HG02623 (cell line): Measurements from ENCODE around the gene OR7A5.
"Not testable (repeated sequence)": the region's sequence is repeated elsewhere in the genome, so short reads cannot be mapped to it uniquely, and the experiment has no call there.

Source experiments
- ATAC-seq: cut with Tn5 transposase; IDR thresholded peaks from one replicate; pipeline ENCODE4 v1.9.1; 2021; ENCODE audit warnings: moderate library complexity; ENCODE audit not compliant: unreplicated experiment

The OR7A5 gene

GRCh38 chr19:14835011-14835410, at the start of gene OR7A5, which contains the start of gene OR7C1:
OR7A5 (minus strand) TSS chr19:14835185; CDS start chr19:14828241, 6,944 bp downstream.
OR7C1 (minus strand) TSS chr19:14835185; CDS start chr19:14800136, 35,049 bp downstream.
- ATAC-seq: no peak

- ATAC-seq: no peak
These were observed 36.7 kb upstream of the OR7A5 start for GRCh38 chr19:14871619-14872230.

- no peak for ATAC-seq
These were observed 33.5 kb upstream of the OR7A5 start for GRCh38 chr19:14868497-14868896.

- ATAC-seq: no peak
These were observed 13.8 kb upstream of the OR7A5 start, which contains the start of gene OR7A10 for GRCh38 chr19:14848822-14849221. OR7A10 (minus strand) TSS chr19:14848922; CDS start chr19:14841877, 7,045 bp downstream.

GRCh38 chr19:14843578-14843977, 8.6 kb upstream of the OR7A5 start:
- ATAC-seq: no peak

GRCh38 chr19:14843169-14843568, 8.2 kb upstream of the OR7A5 start:
- ATAC-seq: no peak

- ATAC-seq: no peak
These were observed 5.2 kb upstream of the OR7A5 start for GRCh38 chr19:14840206-14840605.

- no peak for ATAC-seq
These were observed 2.4 kb upstream of the OR7A5 start for GRCh38 chr19:14837391-14837790.

GRCh38 chr19:14830702-14831101, 4.3 kb downstream of the OR7A5 start:
- ATAC-seq: no peak

- ATAC-seq: no peak
These were observed 9.0 kb downstream of the OR7A5 start for GRCh38 chr19:14826006-14826405.

GRCh38 chr19:14821937-14822336, 13.0 kb downstream of the OR7A5 start:
- no peak for ATAC-seq

- ATAC-seq: no peak
These were observed 16.4 kb downstream of the OR7A5 start for GRCh38 chr19:14818588-14818987.

GRCh38 chr19:14817052-14817451, 17.9 kb downstream of the OR7A5 start:
- no peak for ATAC-seq

GRCh38 chr19:14814982-14815652, 19.9 kb downstream of the OR7A5 start:
- ATAC-seq: no peak

GRCh38 chr19:14809272-14810057, 25.5 kb downstream of the OR7A5 start:
- no peak for ATAC-seq

- no peak for ATAC-seq
These were observed 30.2 kb downstream of the OR7A5 start for GRCh38 chr19:14804765-14805164.

- no peak for ATAC-seq
These were observed 36.2 kb downstream of the OR7A5 start for GRCh38 chr19:14798760-14799159.

GRCh38 chr19:14796021-14796420, 39.0 kb downstream of the OR7A5 start:
- no peak for ATAC-seq

GRCh38 chr19:14795078-14795721, 39.8 kb downstream of the OR7A5 start:
- ATAC-seq: no peak

GRCh38 chr19:14792250-14792649, 42.7 kb downstream of the OR7A5 start:
- not testable (repeated sequence) for ATAC-seq

GRCh38 chr19:14786421-14786851, 48.5 kb downstream of the OR7A5 start:
- ATAC-seq: no peak
